GM18519 (cell line): ENCODE results near the gene AMHR2.
"Not testable (repeated sequence)": the region's sequence is repeated elsewhere in the genome, so short reads cannot be mapped to it uniquely, and the experiment has no call there.

Source experiments
- ATAC-seq: cut with Tn5 transposase; IDR thresholded peaks from one replicate; pipeline ENCODE4 v1.9.1; 2021; ENCODE audit warnings: mild to moderate bottlenecking, moderate library complexity; ENCODE audit not compliant: unreplicated experiment, low FRiP score

The AMHR2 gene

GRCh38 chr12:53414756-53415417 lies 8.8 kb upstream of the AMHR2 start:
- no peak for ATAC-seq

- ATAC-seq = not testable (repeated sequence)
Observed at GRCh38 chr12:53415752-53416389, 7.8 kb upstream of the AMHR2 start.

GRCh38 chr12:53417291-53417816 lies 6.3 kb upstream of the AMHR2 start:
- not testable (repeated sequence) for ATAC-seq

GRCh38 chr12:53418221-53418620 lies 5.4 kb upstream of the AMHR2 start:
- ATAC-seq = no peak

- ATAC-seq = no peak
Observed at GRCh38 chr12:53419756-53420155, 3.9 kb upstream of the AMHR2 start.

- ATAC-seq = not testable (repeated sequence)
Observed at GRCh38 chr12:53422247-53422646, 1.4 kb upstream of the AMHR2 start.

- no peak for ATAC-seq
Observed at GRCh38 chr12:53424626-53425514, 1.2 kb downstream of the AMHR2 start.

GRCh38 chr12:53425515-53426150 lies 2.0 kb downstream of the AMHR2 start:
- no peak for ATAC-seq

GRCh38 chr12:53427905-53428594 lies 4.4 kb downstream of the AMHR2 start:
- no peak for ATAC-seq

GRCh38 chr12:53428741-53429140 lies 5.1 kb downstream of the AMHR2 start:
- no peak for ATAC-seq

- no peak for ATAC-seq
Observed at GRCh38 chr12:53430116-53430515, 6.5 kb downstream of the AMHR2 start.

- ATAC-seq = no peak
Observed at GRCh38 chr12:53431187-53431586, 7.5 kb downstream of the AMHR2 start.

GRCh38 chr12:53435326-53435725 lies 11.7 kb downstream of the AMHR2 start:
- ATAC-seq = not testable (repeated sequence)

- not testable (repeated sequence) for ATAC-seq
Observed at GRCh38 chr12:53439582-53439981, 15.9 kb downstream of the AMHR2 start.

GRCh38 chr12:53441040-53441833 lies 17.6 kb downstream of the AMHR2 start, which contains the start of gene PRR13:
Gene PRR13 (plus strand): TSS chr12:53441734. CDS start chr12:53442715, 981 bp downstream.
- ATAC-seq = peak; percentile 93

- no peak for ATAC-seq
Observed at GRCh38 chr12:53443955-53444354, 20.3 kb downstream of the AMHR2 start.

- ATAC-seq = not testable (repeated sequence)
Observed at GRCh38 chr12:53444593-53445325, 21.1 kb downstream of the AMHR2 start.

- no peak for ATAC-seq
Observed at GRCh38 chr12:53450936-53451335, 27.3 kb downstream of the AMHR2 start.
